ENCODE measurements around the gene MACF1. TPM values are rescaled to one million over a fixed set of nuclear protein-coding genes. Genes with fewer than 3 reads are reported as not detected.
A peak's percentile ranks its signal among the peaks of the same experiment; 100 is the strongest.
"Not testable (repeated sequence)": the region's sequence is repeated elsewhere in the genome, so short reads cannot be mapped to it uniquely, and the experiment has no call there.

Gene MACF1
- total and polyA plus RNA-seq, 7 donors, result 38.9 to 162 (median 71.4) TPM

DNA sequence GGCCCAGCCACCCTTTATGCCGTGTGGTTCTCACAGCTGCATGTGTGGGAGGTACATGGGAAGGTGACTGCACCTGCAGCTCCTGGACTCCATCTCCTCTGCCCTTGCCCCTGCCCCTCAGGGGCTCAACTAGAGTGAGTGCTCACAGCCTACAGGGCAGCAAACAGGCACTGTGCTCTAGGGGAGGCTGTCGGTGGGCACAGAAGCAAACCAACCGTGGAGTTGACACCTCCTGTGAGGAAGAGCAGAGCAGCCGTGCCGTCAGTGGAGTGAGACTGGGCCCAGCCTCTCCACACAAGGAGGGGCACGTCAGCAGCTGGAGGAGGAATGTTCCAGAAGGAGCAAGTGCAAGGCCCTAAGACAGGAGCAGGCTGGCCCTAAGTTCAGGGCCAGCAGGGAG is 319.7 kb downstream of the MACF1 start:
- WGBS, 3 donors, result 54 to 64% (median 55%) methylated on average over 6 of the region's 6 CpGs
- TF ChIP-seq CTCF (IDR thresholded peaks at IDR 0.05), result no peak
- DNase-seq, result no peak
- ATAC-seq, result no peak
- Histone ChIP-seq H3K27ac (no peak overlapping the region), H3K4me1 (no peaks in the 10 kb centered on the region), H3K9me3 (no peaks in the 10 kb centered on the region), H3K36me3 (ENCODE audit: insufficient read depth in 1 of 2, low read depth in 1 of 2) (peaks cover 3 to 55% of the 10 kb centered on the region in 2 donors), H3K4me3 (no peak overlapping the region), H3K27me3 (ENCODE audit: insufficient read depth in 3 of 3, low read length in 2 of 3) (no peaks in the 10 kb centered on the region)
- intact Hi-C loops (cut with DNase I), result no loop called here

- H3K36me3 ChIP-seq (ENCODE audit: insufficient read depth in 1 of 2, low read depth in 1 of 2), result peaks cover 3 to 61% of the 10 kb centered on the region in 2 donors
These were observed 320.3 kb downstream of the MACF1 start for GRCh38 chr1:39524591-39525365.

DNA sequence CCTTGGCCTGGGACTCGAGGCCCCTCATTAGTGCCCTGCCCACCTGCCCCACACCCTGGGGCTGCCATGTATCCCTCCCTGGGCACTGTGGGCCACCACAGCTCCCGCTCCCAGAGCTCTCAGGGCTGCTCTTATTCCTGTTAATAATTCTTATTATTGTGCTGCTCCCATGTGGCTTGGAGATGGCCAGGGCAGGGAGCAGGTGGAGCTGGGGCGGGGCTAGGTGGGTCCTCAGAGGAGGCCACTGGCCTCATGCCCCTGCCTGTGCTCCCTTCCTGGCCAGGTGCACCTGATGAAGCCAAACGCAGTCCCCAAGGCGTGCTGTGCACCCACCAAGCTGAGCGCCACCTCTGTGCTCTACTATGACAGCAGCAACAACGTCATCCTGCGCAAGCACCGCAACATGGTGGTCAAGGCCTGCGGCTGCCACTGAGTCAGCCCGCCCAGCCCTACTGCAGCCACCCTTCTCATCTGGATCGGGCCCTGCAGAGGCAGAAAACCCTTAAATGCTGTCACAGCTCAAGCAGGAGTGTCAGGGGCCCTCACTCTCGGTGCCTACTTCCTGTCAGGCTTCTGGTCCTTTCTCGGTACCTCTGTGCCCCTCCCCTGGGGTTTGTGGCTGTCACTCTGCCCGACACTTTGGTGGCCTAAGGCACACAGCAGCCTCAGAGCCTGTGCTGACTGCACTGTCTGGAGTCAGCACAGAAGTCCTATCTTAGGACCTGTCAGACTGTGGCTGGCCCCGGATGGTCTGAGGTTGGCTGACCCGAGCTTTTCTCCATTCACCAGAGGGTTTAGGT is 321.1 kb downstream of the MACF1 start:
- intact Hi-C loops (cut with DNase I), result loop anchor here in 1 of 2 donors (2.0 kb wide), 1 partner anchor 17 kb away; no protein-coding TSS in a partner anchor
- Histone ChIP-seq H3K4me1 (no peaks in the 10 kb centered on the region), H3K27ac (no peak overlapping the region), H3K27me3 (ENCODE audit: insufficient read depth in 3 of 3, low read length in 2 of 3) (no peaks in the 10 kb centered on the region), H3K36me3 (ENCODE audit: insufficient read depth in 1 of 2, low read depth in 1 of 2) (peaks cover 3 to 69% of the 10 kb centered on the region in 2 donors), H3K9me3 (no peaks in the 10 kb centered on the region), H3K4me3 (no peak overlapping the region)
- ATAC-seq (peak in 1 of 4 donors; percentile 19), DNase-seq (no peak)
- 84 to 90% (median 87%) methylated on average over 15 to 17 of the region's 17 CpGs for WGBS, 3 donors
- TF ChIP-seq CTCF (IDR thresholded peaks at IDR 0.05), result no peak

More at GRCh38 chr1:39524591-39525365, 320.3 kb downstream of the MACF1 start:
- TF ChIP-seq CTCF (IDR thresholded peaks at IDR 0.05), result no peak
- no peaks in the 10 kb centered on the region for H3K27me3 ChIP-seq (ENCODE audit: insufficient read depth in 3 of 3, low read length in 2 of 3)
- no peak for DNase-seq
- no peaks in the 10 kb centered on the region for H3K4me1 ChIP-seq
- intact Hi-C loops (cut with DNase I), result no loop called here
- WGBS, 3 donors, result 87 to 90% (median 90%) methylated on average over 15 of the region's 15 CpGs
- no peak overlapping the region for H3K4me3 ChIP-seq
- no peak overlapping the region for H3K27ac ChIP-seq
- ATAC-seq, result no peak
- H3K9me3 ChIP-seq, result no peaks in the 10 kb centered on the region

GRCh38 chr1:39526466-39527189 is 322.1 kb downstream of the MACF1 start:
- H3K4me1 ChIP-seq, result no peaks in the 10 kb centered on the region
- intact Hi-C loops (cut with DNase I), result loop anchor here in 1 of 2 donors (2.0 kb wide), 1 partner anchor 18 kb away; no protein-coding TSS in a partner anchor
- ATAC-seq (no peak), DNase-seq (no peak)
- no peaks in the 10 kb centered on the region for H3K27me3 ChIP-seq (ENCODE audit: insufficient read depth in 3 of 3, low read length in 2 of 3)
- no peaks in the 10 kb centered on the region for H3K9me3 ChIP-seq
- no peak overlapping the region for H3K4me3 ChIP-seq
- 93 to 98% (median 96%) methylated on average over 11 of the region's 11 CpGs for WGBS, 3 donors
- H3K27ac ChIP-seq, result no peak overlapping the region
- TF ChIP-seq CTCF (IDR thresholded peaks at IDR 0.05), result no peak
- H3K36me3 ChIP-seq (ENCODE audit: insufficient read depth in 1 of 2, low read depth in 1 of 2), result peaks cover 3 to 79% of the 10 kb centered on the region in 2 donors

GRCh38 chr1:39527190-39527579 is 322.7 kb downstream of the MACF1 start:
- not testable (repeated sequence) for DNase-seq; H3K27me3 ChIP-seq (ENCODE audit: insufficient read depth in 3 of 3, low read length in 2 of 3); H3K9me3 ChIP-seq; ATAC-seq; H3K4me3 ChIP-seq; H3K27ac ChIP-seq; H3K4me1 ChIP-seq
- intact Hi-C loops (cut with DNase I), result loop anchor here in 1 of 2 donors (2.0 kb wide), 1 partner anchor 18 kb away; no protein-coding TSS in a partner anchor
- WGBS, 3 donors, result 81 to 88% (median 82%) methylated on average over 7 to 8 of the region's 8 CpGs
- peaks cover 3 to 85% of the 10 kb centered on the region in 2 donors for H3K36me3 ChIP-seq (ENCODE audit: insufficient read depth in 1 of 2, low read depth in 1 of 2)
